H1 (cell line): ENCODE measurements around the gene AFAP1L2. TPM values are rescaled to one million over a fixed set of nuclear protein-coding genes. Genes with fewer than 3 reads are reported as not detected.

Source experiments
- CTCF ChIA-PET: fragments of 300-600 bp; sonication (Branson Sonifier 250); formaldehyde crosslinking; loops from one replicate; lab custom pipeline; 2021; ENCODE audit not compliant: partially characterized antibody; lab: Charles Lee
- POLR2A ChIA-PET: fragments of 300-600 bp; sonication (Branson Sonifier 250); formaldehyde crosslinking; loops from one replicate; lab custom pipeline; 2021; ENCODE audit warnings: inconsistent platforms; ENCODE audit not compliant: partially characterized antibody; lab: Charles Lee
- DNase-seq, 2 experiments: peaks; one replicate each; pipeline versions ENCODE4 v3.0.0 to v3.0.0-alpha.2; 2010 to 2022; ENCODE audit warnings: low spot score in 2 of 2, low read depth in 1 of 2, mixed read lengths in 1 of 2
- FAIRE-seq: peaks from 2 replicates; lab custom pipeline; 2011; peaks lifted over from hg19 to GRCh38; lab: Jason Lieb, UNC
- H2AFZ ChIP-seq: 2 replicates; pipeline ENCODE4 v1.8.1; 2012; ENCODE audit warnings: low read length, inconsistent platforms
- H2AK5ac ChIP-seq: 2 replicates; pipeline ENCODE4 v1.6.1; 2013; ENCODE audit warnings: low read depth, low read length
- H2BK120ac ChIP-seq: replicated peaks from 2 replicates; pipeline ENCODE3; 2013; ENCODE audit warnings: low read depth, low read length, inconsistent platforms
- H2BK12ac ChIP-seq: 2 replicates; pipeline ENCODE4 v1.6.1; 2013; ENCODE audit warnings: low read depth, low read length
- H2BK15ac ChIP-seq: 2 replicates; pipeline ENCODE4 v1.6.1; 2013; ENCODE audit warnings: low read length
- H2BK20ac ChIP-seq: 2 replicates; pipeline ENCODE4 v1.6.1; 2013; ENCODE audit warnings: low read length
- H2BK5ac ChIP-seq: 2 replicates; pipeline ENCODE4 v1.6.1; 2013; ENCODE audit warnings: low read depth, low read length
- H3K14ac ChIP-seq: 2 replicates; pipeline ENCODE4 v1.6.1; 2013; ENCODE audit warnings: inconsistent platforms; ENCODE audit not compliant: insufficient read length
- H3K18ac ChIP-seq: 2 replicates; pipeline ENCODE4 v1.6.1; 2013; ENCODE audit warnings: low read length; ENCODE audit errors: extremely low read depth
- H3K23ac ChIP-seq: 2 replicates; pipeline ENCODE4 v1.6.1; 2013; ENCODE audit warnings: inconsistent platforms; ENCODE audit not compliant: insufficient read length
- H3K23me2 ChIP-seq: 2 replicates; pipeline ENCODE4 v1.6.1; 2013; ENCODE audit warnings: low read depth, low read length
- H3K27ac ChIP-seq: 2 replicates; pipeline ENCODE4 v1.6.1; 2011; ENCODE audit warnings: low read depth, low read length, inconsistent platforms
- H3K27me3 ChIP-seq, 4 experiments: replicated peaks in 1 of 4; 1 replicate in 1 of 4; 2 replicates in 3 of 4; pipeline versions ENCODE4 v1.6.1 to v1.8.1; 2011 to 2013; ENCODE audit warnings: low read length in 3 of 4, mild to moderate bottlenecking in 3 of 4, inconsistent platforms in 2 of 4, mixed read lengths in 2 of 4, moderate library complexity in 1 of 4; ENCODE audit not compliant: control insufficient read depth in 3 of 4, insufficient read depth in 3 of 4; ENCODE audit errors: extremely low read depth in 1 of 4
- H3K36me3 ChIP-seq, 4 experiments: 2 replicates each; pipeline versions ENCODE4 v1.6.1 to v1.8.1; 2011 to 2013; ENCODE audit warnings: mild to moderate bottlenecking in 4 of 4, low read length in 3 of 4, moderate library complexity in 2 of 4, control low read depth in 1 of 4, inconsistent platforms in 1 of 4; ENCODE audit not compliant: insufficient read depth in 4 of 4, control insufficient read depth in 2 of 4
- H3K4ac ChIP-seq: replicated peaks from 2 replicates; pipeline ENCODE3; 2013; ENCODE audit warnings: low read length, low read depth, mixed read lengths, inconsistent platforms; ENCODE audit not compliant: insufficient read length
- H3K4me1 ChIP-seq, 4 experiments: replicated peaks in 1 of 4; 1 replicate in 1 of 4; 2 replicates in 3 of 4; pipeline versions ENCODE4 v1.6.1 to v1.8.1; 2011 to 2013; ENCODE audit warnings: low read length in 3 of 4, inconsistent platforms in 2 of 4, mixed read lengths in 1 of 4; ENCODE audit not compliant: insufficient read depth in 4 of 4, control insufficient read depth in 3 of 4
- H3K4me2 ChIP-seq, 2 experiments: 2 replicates each; pipeline versions ENCODE4 v1.6.1 to v1.8.1; 2011 to 2013; ENCODE audit warnings: low read depth in 2 of 2, low read length in 2 of 2, control low read depth in 1 of 2, inconsistent platforms in 1 of 2, mild to moderate bottlenecking in 1 of 2; ENCODE audit not compliant: insufficient read depth in 1 of 2
- H3K4me3 ChIP-seq, 4 experiments: fragments of 200-600, 300-600 bp in 1 of 4; sonication (generic), shearing (Covaris generic), sonication (Bioruptor Twin) in 1 of 4; 2 replicates each; pipeline versions ENCODE4 v1.5.1 to v1.8.1; 2011 to 2016; ENCODE audit warnings: low read length in 4 of 4, low read depth in 3 of 4, control low read depth in 2 of 4, inconsistent platforms in 2 of 4, mild to moderate bottlenecking in 2 of 4, mixed read lengths in 1 of 4, moderate library complexity in 1 of 4; ENCODE audit not compliant: insufficient read depth in 2 of 4; ENCODE audit errors: extremely low read depth in 1 of 4
- H3K56ac ChIP-seq: replicated peaks from 2 replicates; pipeline ENCODE3; 2013; ENCODE audit warnings: low read depth, mild to moderate bottlenecking, mixed read lengths, low read length, inconsistent platforms; ENCODE audit not compliant: insufficient read length
- H3K79me1 ChIP-seq: 2 replicates; pipeline ENCODE4 v1.6.1; 2013; ENCODE audit warnings: low read depth, low read length, control low read depth
- H3K79me2 ChIP-seq, 2 experiments: 2 replicates each; pipeline versions ENCODE4 v1.6.1 to v1.8.1; 2012 to 2013; ENCODE audit warnings: low read length in 2 of 2, mild to moderate bottlenecking in 2 of 2, inconsistent platforms in 1 of 2; ENCODE audit not compliant: insufficient read depth in 2 of 2, control insufficient read depth in 1 of 2
- H3K9ac ChIP-seq, 4 experiments: replicated peaks in 1 of 4; 1 replicate in 1 of 4; 2 replicates in 3 of 4; pipeline versions ENCODE4 v1.6.1 to v1.8.1; 2011 to 2013; ENCODE audit warnings: low read depth in 3 of 4, low read length in 3 of 4, control low read depth in 2 of 4, mild to moderate bottlenecking in 2 of 4, moderate library complexity in 2 of 4, inconsistent platforms in 1 of 4; ENCODE audit errors: extremely low read depth in 1 of 4
- H3K9me3 ChIP-seq, 2 experiments: 2 replicates each; pipeline versions ENCODE4 v1.6.1 to v1.8.1; 2012 to 2013; ENCODE audit warnings: mild to moderate bottlenecking in 2 of 2, moderate library complexity in 2 of 2, control low read depth in 1 of 2, inconsistent platforms in 1 of 2, low read depth in 1 of 2, low read length in 1 of 2, mixed read lengths in 1 of 2; ENCODE audit not compliant: insufficient read depth in 2 of 2
- H4K20me1 ChIP-seq, 2 experiments: replicated peaks in 1 of 2; 2 replicates each; pipeline versions ENCODE3 to v1.8.1; 2011 to 2013; ENCODE audit warnings: inconsistent platforms in 2 of 2, low read length in 2 of 2, mild to moderate bottlenecking in 1 of 2; ENCODE audit not compliant: insufficient read depth in 2 of 2, control insufficient read depth in 1 of 2
- H4K5ac ChIP-seq: 2 replicates; pipeline ENCODE4 v1.6.1; 2013; ENCODE audit warnings: low read length, low read depth, mixed read lengths, inconsistent platforms; ENCODE audit not compliant: insufficient read length
- H4K8ac ChIP-seq: 2 replicates; pipeline ENCODE4 v1.8.0; 2013; ENCODE audit warnings: mild to moderate bottlenecking, moderate library complexity, low read length, inconsistent platforms; ENCODE audit not compliant: insufficient read depth; ENCODE audit errors: extremely low read depth
- H4K91ac ChIP-seq: replicated peaks from 2 replicates; pipeline ENCODE3; 2013; ENCODE audit warnings: low read length, mixed read lengths, inconsistent platforms; ENCODE audit not compliant: insufficient read length
- CBX8 ChIP-seq: fragments of 300-800, 300-1000 bp; sonication (generic); IDR thresholded peaks from 2 replicates; pipeline ENCODE4 v1.7.1; 2016; ENCODE audit warnings: low read depth, low read length, borderline replicate concordance
- CHD2 ChIP-seq: IDR thresholded peaks from 2 replicates; pipeline ENCODE4 v1.6.1; 2012; ENCODE audit warnings: low read length, improper control_type of control experiment
- CREB1 ChIP-seq: IDR thresholded peaks from 2 replicates; pipeline ENCODE4 v1.6.1; 2012; ENCODE audit warnings: inconsistent platforms
- GABPA ChIP-seq: IDR thresholded peaks from 2 replicates; pipeline ENCODE4 v1.6.1; 2011; ENCODE audit warnings: mild to moderate bottlenecking, low read length, moderate library complexity, borderline replicate concordance; ENCODE audit not compliant: insufficient read depth
- KDM1A ChIP-seq: fragments of 200-600, 300-600 bp; sonication (generic); IDR thresholded peaks from 2 replicates; pipeline ENCODE4 v1.7.1; 2016; ENCODE audit warnings: mild to moderate bottlenecking, low read length, borderline replicate concordance
- KDM5A ChIP-seq: fragments of 200-600 bp; IDR thresholded peaks from 2 replicates; pipeline ENCODE4 v1.7.1; 2012; ENCODE audit warnings: mild to moderate bottlenecking, low read length, inconsistent platforms, mixed read lengths
- NRF1 ChIP-seq: IDR thresholded peaks from 2 replicates; pipeline ENCODE4 v1.6.1; 2011; ENCODE audit warnings: mild to moderate bottlenecking, low read depth, low read length, improper control_type of control experiment
- PHF8 ChIP-seq: fragments of 200-600 bp; sonication (generic); conservative IDR thresholded peaks from 2 replicates; pipeline ENCODE4 v1.7.1; 2012; ENCODE audit warnings: low read depth, mild to moderate bottlenecking, inconsistent platforms, low read length, moderate library complexity
- POLR2A ChIP-seq, 2 experiments: IDR thresholded peaks; 1 replicate in 1 of 2; 2 replicates in 1 of 2; pipeline ENCODE4 v1.6.1; 2011; ENCODE audit warnings: low read depth in 2 of 2, low read length in 2 of 2, mild to moderate bottlenecking in 2 of 2; ENCODE audit errors: control extremely low read depth in 1 of 2
- RAD21 ChIP-seq, 2 experiments: IDR thresholded peaks in 1 of 2; conservative IDR thresholded peaks in 1 of 2; 2 replicates each; pipeline ENCODE4 v1.6.1; 2011; ENCODE audit warnings: low read depth in 2 of 2, low read length in 2 of 2, improper control_type of control experiment in 1 of 2, inconsistent platforms in 1 of 2, mild to moderate bottlenecking in 1 of 2, moderate library complexity in 1 of 2
- RNF2 ChIP-seq: fragments of 200-900, 300-1000 bp; sonication (generic); IDR thresholded peaks from 2 replicates; pipeline ENCODE4 v1.7.1; 2016; ENCODE audit warnings: borderline replicate concordance, low read depth, mild to moderate bottlenecking, antibody characterized with exemption, low read length; ENCODE audit not compliant: poor library complexity, severe bottlenecking; ENCODE audit errors: missing control alignments
- RXRA ChIP-seq: IDR thresholded peaks from 2 replicates; pipeline ENCODE4 v1.6.1; 2011; ENCODE audit warnings: low read depth, mild to moderate bottlenecking, low read length, moderate library complexity; ENCODE audit not compliant: insufficient read depth
- ZNF274 ChIP-seq: IDR thresholded peaks from 2 replicates; pipeline ENCODE4 v1.7.0; 2012; ENCODE audit warnings: low read length, borderline replicate concordance; ENCODE audit errors: extremely low read depth
- WGBS, 2 experiments: shearing (Covaris generic) in 1 of 2; methylation state at CpG; one replicate each; pipeline versions ENCODE4 v1.1.6 to v1.1.7; 2013 to 2015; ENCODE audit warnings: low lambda C conversion rate in 2 of 2, mixed read lengths in 2 of 2, inconsistent platforms in 1 of 2, low coverage in 1 of 2, missing lambda C conversion rate in 1 of 2; ENCODE audit not compliant: insufficient replicate concordance in 2 of 2, insufficient coverage in 1 of 2, insufficient read length in 1 of 2; ENCODE audit errors: extremely low coverage in 1 of 2, missing lambda C conversion rate in 1 of 2; 5-methylcytosine and 5-hydroxymethylcytosine counted together
- polyA plus RNA-seq, 7 experiments: library from polyadenylated mRNA; depleted of rRNA in 3 of 7; stranded (reverse) in 5 of 7; unstranded in 2 of 7; fragments of >200 nt in 5 of 7; fragments of 200-250 nt in 2 of 7; gene quantifications; 1 replicate in 5 of 7; 2 replicates in 1 of 7; 4 replicates in 1 of 7; pipeline versions ENCODE4 v1.2.1 to v1.2.3, GENCODE V29; 2011 to 2013; ENCODE audit warnings: missing spikeins in 2 of 7, mixed read lengths in 2 of 7
- total RNA-seq: library from RNA; stranded (reverse); fragmentation: NEBNext Ultra II Directional; extraction: Animal tissue kit (Norgen Biotek cat#: 25700); gene quantifications from 2 replicates; pipeline ENCODE4 v1.2.1, GENCODE V29; 2021

The AFAP1L2 gene
- total and polyA plus RNA-seq, 2 of the 8 experiments (the other 6 are each of a cell fraction or from before 2014, with no cell fraction given) = 3.9 to 6.4 TPM

GRCh38 chr10:114271075-114271778, 133.1 kb downstream of the AFAP1L2 start:
- Histone ChIP-seq H3K27ac (no peak overlapping the region), H2AFZ (no peak overlapping the region), H3K23me2 (0 out of 2 replicates have a peak, but pooled peaks cover 2% of the 10 kb centered on the region), H2AK5ac (no peak overlapping the region), H4K91ac (no peak overlapping the region), H3K4ac (no peak overlapping the region), H2BK120ac (no peak overlapping the region), H2BK15ac (no peak overlapping the region), H3K9ac (no peak overlapping the region), H2BK5ac (no peak overlapping the region), H3K79me2 (no peaks in the 10 kb centered on the region), H4K8ac (no peak overlapping the region), H3K4me3 (no peak overlapping the region), H3K79me1 (no peaks in the 10 kb centered on the region), H3K36me3 (no peaks in the 10 kb centered on the region), H3K9me3 (no peaks in the 10 kb centered on the region), H3K4me1 (no peaks in the 10 kb centered on the region), H3K56ac (no peak overlapping the region), H3K23ac (no peak overlapping the region), H2BK12ac (no peak overlapping the region), H3K14ac (no peak overlapping the region), H4K5ac (no peak overlapping the region), H4K20me1 (no peaks in the 10 kb centered on the region), H3K18ac (no peak overlapping the region), H3K4me2 (no peak overlapping the region), H3K27me3 (no peaks in the 10 kb centered on the region), H2BK20ac (no peak overlapping the region)
- ChIA-PET POLR2A (no interaction called here), CTCF (interaction anchor here (1.0 to 1.5 kb wide), 4 partner anchors 10 to 31 kb away, joined by 3 to 5 read pairs (median 3); no protein-coding TSS in a partner anchor)
- FAIRE-seq (no peak), DNase-seq (no peak)
- WGBS, 2 experiments = 95% methylated on average over 3 of the region's 3 CpGs; no CpG with 5 or more reads in 1 of the 2 experiments
- TF ChIP-seq CREB1 (no peak), RNF2 (no peak), KDM1A (no peak), RAD21 (IDR thresholded peaks at IDR 0.05 in 1 of 2, conservative IDR thresholded peaks at IDR 0.05 in 1 of 2; ENCODE audit: low read depth in 2 of 2, low read length in 2 of 2) (no peak), GABPA (no peak), NRF1 (no peak), KDM5A (no peak), RXRA (no peak), POLR2A (IDR thresholded peaks at IDR 0.05; ENCODE audit: control extremely low read depth in 1 of 2, low read depth in 2 of 2, low read length in 2 of 2) (no peak), CBX8 (no peak), ZNF274 (no peak), CHD2 (no peak), PHF8 (no peak)
